ENCODE data around the gene ERCC6L2.

Gene ERCC6L2

GRCh38 chr9:95864852-95865580 lies 10.5 kb upstream of the ERCC6L2 start:
- H3K27ac ChIP-seq (ENCODE audit: low read length): peak overlapping the region; percentile 57
- H3K9me3 ChIP-seq (ENCODE audit: insufficient read depth, low read length): peaks cover 13% of the 10 kb centered on the region; the same call in 1 of the 2 replicates
- H3K4me3 ChIP-seq (ENCODE audit: low read length): 0 out of 2 replicates have a peak overlapping the region, but pooled peaks have one; percentile 2
- H3K79me2 ChIP-seq (ENCODE audit: low read length): no peaks in the 10 kb centered on the region
- peak overlapping the region; percentile 39 for H3K4me2 ChIP-seq (ENCODE audit: low read length)
- H3K4me1 ChIP-seq (ENCODE audit: low read length): peaks cover 14% of the 10 kb centered on the region
- no peaks in the 10 kb centered on the region for H4K20me1 ChIP-seq (ENCODE audit: insufficient read depth, low read length)
- H3K9ac ChIP-seq (ENCODE audit: low read length): no peak overlapping the region
- peaks cover 53% of the 10 kb centered on the region for H3K36me3 ChIP-seq (replicated peaks; ENCODE audit: low read depth, low read length)
- no peaks in the 10 kb centered on the region for H3K27me3 ChIP-seq (ENCODE audit: low read depth, low read length)
- TF ChIP-seq EZH2phosphoT487 (IDR thresholded peaks at IDR 0.05; ENCODE audit: low read depth): no peak
- TF ChIP-seq, protein P1, sequence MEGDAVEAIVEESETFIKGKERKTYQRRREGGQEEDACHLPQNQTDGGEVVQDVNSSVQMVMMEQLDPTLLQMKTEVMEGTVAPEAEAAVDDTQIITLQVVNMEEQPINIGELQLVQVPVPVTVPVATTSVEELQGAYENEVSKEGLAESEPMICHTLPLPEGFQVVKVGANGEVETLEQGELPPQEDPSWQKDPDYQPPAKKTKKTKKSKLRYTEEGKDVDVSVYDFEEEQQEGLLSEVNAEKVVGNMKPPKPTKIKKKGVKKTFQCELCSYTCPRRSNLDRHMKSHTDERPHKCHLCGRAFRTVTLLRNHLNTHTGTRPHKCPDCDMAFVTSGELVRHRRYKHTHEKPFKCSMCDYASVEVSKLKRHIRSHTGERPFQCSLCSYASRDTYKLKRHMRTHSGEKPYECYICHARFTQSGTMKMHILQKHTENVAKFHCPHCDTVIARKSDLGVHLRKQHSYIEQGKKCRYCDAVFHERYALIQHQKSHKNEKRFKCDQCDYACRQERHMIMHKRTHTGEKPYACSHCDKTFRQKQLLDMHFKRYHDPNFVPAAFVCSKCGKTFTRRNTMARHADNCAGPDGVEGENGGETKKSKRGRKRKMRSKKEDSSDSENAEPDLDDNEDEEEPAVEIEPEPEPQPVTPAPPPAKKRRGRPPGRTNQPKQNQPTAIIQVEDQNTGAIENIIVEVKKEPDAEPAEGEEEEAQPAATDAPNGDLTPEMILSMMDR (IDR thresholded peaks at IDR 0.05; ENCODE audit: low read depth, low read length): no peak
- no peak overlapping the region for H2AFZ ChIP-seq (ENCODE audit: low read depth, low read length)

GRCh38 chr9:95870352-95870751 lies 5.1 kb upstream of the ERCC6L2 start:
- Histone ChIP-seq H3K9me3 (ENCODE audit: insufficient read depth, low read length) (no peaks in the 10 kb centered on the region), H3K27ac (ENCODE audit: low read length) (no peak overlapping the region), H3K79me2 (ENCODE audit: low read length) (peaks cover 17% of the 10 kb centered on the region; the same call in 1 of the 2 replicates), H3K4me3 (ENCODE audit: low read length) (no peak overlapping the region), H4K20me1 (ENCODE audit: insufficient read depth, low read length) (no peaks in the 10 kb centered on the region), H3K36me3 (replicated peaks; ENCODE audit: low read depth, low read length) (peaks cover 62% of the 10 kb centered on the region), H3K4me2 (ENCODE audit: low read length) (no peak overlapping the region), H3K27me3 (ENCODE audit: low read depth, low read length) (no peaks in the 10 kb centered on the region), H3K9ac (ENCODE audit: low read length) (no peak overlapping the region), H2AFZ (ENCODE audit: low read depth, low read length) (no peak overlapping the region), H3K4me1 (ENCODE audit: low read length) (peaks cover 20% of the 10 kb centered on the region)
- TF ChIP-seq EZH2phosphoT487 (IDR thresholded peaks at IDR 0.05; ENCODE audit: low read depth): no peak
- TF ChIP-seq, protein P1 (IDR thresholded peaks at IDR 0.05; ENCODE audit: low read depth, low read length): no peak

DNA sequence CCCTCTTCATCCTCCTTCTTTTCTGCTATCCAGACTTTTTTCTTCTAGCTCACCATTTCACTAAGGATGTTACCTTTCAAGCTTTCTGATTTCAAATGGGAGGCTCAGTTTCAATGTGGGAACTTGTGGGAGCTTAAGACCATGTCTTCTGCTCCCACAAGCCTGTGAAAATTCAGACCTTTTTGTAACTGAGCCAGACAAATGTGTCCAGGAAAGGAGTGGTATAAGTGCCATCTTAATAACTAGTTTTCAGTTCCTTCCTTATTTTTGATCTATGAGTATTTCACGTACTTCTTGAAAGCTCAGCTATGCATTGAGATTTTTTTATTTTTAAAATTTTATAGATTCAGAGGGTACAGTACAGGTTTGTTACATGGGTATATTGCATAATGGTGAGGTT lies 4.6 kb upstream of the ERCC6L2 start:
- Histone ChIP-seq H3K4me3 (ENCODE audit: low read length) (no peak overlapping the region), H3K27me3 (ENCODE audit: low read depth, low read length) (no peaks in the 10 kb centered on the region), H3K4me1 (ENCODE audit: low read length) (peaks cover 16% of the 10 kb centered on the region), H3K4me2 (ENCODE audit: low read length) (no peak overlapping the region), H3K27ac (ENCODE audit: low read length) (no peak overlapping the region), H3K9ac (ENCODE audit: low read length) (no peak overlapping the region), H4K20me1 (ENCODE audit: insufficient read depth, low read length) (no peaks in the 10 kb centered on the region), H3K79me2 (ENCODE audit: low read length) (peaks cover 18% of the 10 kb centered on the region; the same call in 1 of the 2 replicates), H3K9me3 (ENCODE audit: insufficient read depth, low read length) (no peaks in the 10 kb centered on the region), H2AFZ (ENCODE audit: low read depth, low read length) (no peak overlapping the region), H3K36me3 (replicated peaks; ENCODE audit: low read depth, low read length) (peaks cover 58% of the 10 kb centered on the region)
- TF ChIP-seq EZH2phosphoT487 (IDR thresholded peaks at IDR 0.05; ENCODE audit: low read depth): no peak
- TF ChIP-seq, protein P1 (IDR thresholded peaks at IDR 0.05; ENCODE audit: low read depth, low read length): no peak

DNA sequence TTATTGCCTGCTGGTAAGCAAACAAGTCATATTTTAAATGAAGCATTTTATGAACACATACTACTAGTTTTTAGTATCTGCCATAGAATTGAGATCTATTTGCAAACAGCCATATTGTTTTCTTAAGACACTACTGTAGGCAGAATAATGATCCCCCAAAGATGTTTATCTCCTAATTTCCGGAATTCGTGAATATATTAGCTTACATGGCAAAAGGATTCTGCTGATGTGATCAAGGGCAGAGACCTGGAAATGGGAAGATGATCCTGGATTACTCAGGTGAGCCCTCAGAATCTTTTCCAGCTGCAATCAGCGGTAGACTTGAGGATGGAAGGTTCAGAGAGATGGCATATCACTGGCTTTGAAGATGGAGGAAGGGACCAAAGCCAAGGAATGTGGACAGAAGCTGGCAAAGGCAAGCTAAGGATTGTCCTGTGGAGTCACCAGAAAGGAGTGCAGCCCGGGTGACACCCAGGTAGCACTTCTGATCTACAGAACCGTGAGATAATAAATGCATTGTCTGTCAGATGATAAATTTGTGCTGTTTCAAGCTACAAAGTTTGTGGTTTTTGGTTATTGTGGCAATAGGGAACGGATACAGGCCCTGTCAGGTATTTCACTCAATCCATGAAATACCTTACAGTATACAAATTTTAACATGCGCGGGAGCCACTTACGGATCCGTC lies 1.0 kb upstream of the ERCC6L2 start:
- no peak overlapping the region; the same call in 1 of the 2 replicates for H3K4me2 ChIP-seq (ENCODE audit: low read length)
- no peaks in the 10 kb centered on the region for H3K9me3 ChIP-seq (ENCODE audit: insufficient read depth, low read length)
- peaks cover 50% of the 10 kb centered on the region for H3K36me3 ChIP-seq (replicated peaks; ENCODE audit: low read depth, low read length)
- H3K27ac ChIP-seq (ENCODE audit: low read length): no peak overlapping the region
- H3K4me1 ChIP-seq (ENCODE audit: low read length): peaks cover 16% of the 10 kb centered on the region
- no peak overlapping the region for H3K4me3 ChIP-seq (ENCODE audit: low read length)
- H3K9ac ChIP-seq (ENCODE audit: low read length): no peak overlapping the region
- TF ChIP-seq EZH2phosphoT487 (IDR thresholded peaks at IDR 0.05; ENCODE audit: low read depth): no peak
- TF ChIP-seq, protein P1 (IDR thresholded peaks at IDR 0.05; ENCODE audit: low read depth, low read length): no peak
- peak overlapping the region; percentile 91; the same call in 1 of the 2 replicates for H2AFZ ChIP-seq (ENCODE audit: low read depth, low read length)
- H4K20me1 ChIP-seq (ENCODE audit: insufficient read depth, low read length): no peaks in the 10 kb centered on the region
- H3K79me2 ChIP-seq (ENCODE audit: low read length): peaks cover 23% of the 10 kb centered on the region; the same call in 1 of the 2 replicates
- H3K27me3 ChIP-seq (ENCODE audit: low read depth, low read length): no peaks in the 10 kb centered on the region
